ENCODE measurements around the gene ANKRD33B. TPM values are rescaled to one million over a fixed set of nuclear protein-coding genes. Genes with fewer than 3 reads are reported as not detected.
A peak's percentile ranks its signal among the peaks of the same experiment; 100 is the strongest.

The ANKRD33B gene
- total RNA-seq, 1 donor from 2014 or later: 4.0 TPM

DNA sequence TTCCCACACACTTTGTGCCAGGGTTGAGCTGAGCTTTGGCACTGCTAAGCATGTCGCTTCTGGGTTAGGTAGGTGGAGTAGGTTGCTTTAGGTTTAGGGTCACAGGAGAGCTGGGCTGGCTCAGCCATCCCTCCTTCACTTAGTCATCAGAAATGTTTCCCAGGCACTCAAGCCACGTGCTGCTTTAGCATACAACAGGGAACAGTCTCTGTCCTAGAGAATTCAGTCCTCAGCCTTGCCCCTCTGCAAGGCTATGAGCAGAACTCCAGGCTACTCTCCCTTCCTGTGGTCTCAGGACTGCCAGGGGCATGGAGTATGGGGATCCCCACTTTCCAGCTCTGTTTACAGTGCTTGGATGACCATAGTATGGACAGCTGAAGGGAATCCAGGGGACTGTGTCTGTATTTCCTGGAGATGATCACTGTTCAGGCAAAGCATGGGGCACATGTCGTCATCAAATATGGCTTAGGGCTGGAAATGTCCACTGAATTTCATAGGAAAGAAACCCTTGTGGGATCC is 7.5 kb upstream of the ANKRD33B start:
- Mint-ChIP-seq H3K4me3 (ENCODE audit: unreplicated experiment) (no peak overlapping the region), H3K27me3 (ENCODE audit: low read depth) (no peaks in the 10 kb centered on the region), H3K27ac (ENCODE audit: unreplicated experiment) (peak overlapping the region; percentile 89), H3K36me3 (ENCODE audit: low read depth) (no peaks in the 10 kb centered on the region), H3K4me1 (ENCODE audit: low read depth) (peaks cover 58% of the 10 kb centered on the region), H3K9me3 (ENCODE audit: low read depth) (no peaks in the 10 kb centered on the region)
- TF ChIP-seq, protein P1, sequence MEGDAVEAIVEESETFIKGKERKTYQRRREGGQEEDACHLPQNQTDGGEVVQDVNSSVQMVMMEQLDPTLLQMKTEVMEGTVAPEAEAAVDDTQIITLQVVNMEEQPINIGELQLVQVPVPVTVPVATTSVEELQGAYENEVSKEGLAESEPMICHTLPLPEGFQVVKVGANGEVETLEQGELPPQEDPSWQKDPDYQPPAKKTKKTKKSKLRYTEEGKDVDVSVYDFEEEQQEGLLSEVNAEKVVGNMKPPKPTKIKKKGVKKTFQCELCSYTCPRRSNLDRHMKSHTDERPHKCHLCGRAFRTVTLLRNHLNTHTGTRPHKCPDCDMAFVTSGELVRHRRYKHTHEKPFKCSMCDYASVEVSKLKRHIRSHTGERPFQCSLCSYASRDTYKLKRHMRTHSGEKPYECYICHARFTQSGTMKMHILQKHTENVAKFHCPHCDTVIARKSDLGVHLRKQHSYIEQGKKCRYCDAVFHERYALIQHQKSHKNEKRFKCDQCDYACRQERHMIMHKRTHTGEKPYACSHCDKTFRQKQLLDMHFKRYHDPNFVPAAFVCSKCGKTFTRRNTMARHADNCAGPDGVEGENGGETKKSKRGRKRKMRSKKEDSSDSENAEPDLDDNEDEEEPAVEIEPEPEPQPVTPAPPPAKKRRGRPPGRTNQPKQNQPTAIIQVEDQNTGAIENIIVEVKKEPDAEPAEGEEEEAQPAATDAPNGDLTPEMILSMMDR (IDR thresholded peaks at IDR 0.05): no peak
- peak; percentile 13 for DNase-seq (ENCODE audit: low spot score)

DNA sequence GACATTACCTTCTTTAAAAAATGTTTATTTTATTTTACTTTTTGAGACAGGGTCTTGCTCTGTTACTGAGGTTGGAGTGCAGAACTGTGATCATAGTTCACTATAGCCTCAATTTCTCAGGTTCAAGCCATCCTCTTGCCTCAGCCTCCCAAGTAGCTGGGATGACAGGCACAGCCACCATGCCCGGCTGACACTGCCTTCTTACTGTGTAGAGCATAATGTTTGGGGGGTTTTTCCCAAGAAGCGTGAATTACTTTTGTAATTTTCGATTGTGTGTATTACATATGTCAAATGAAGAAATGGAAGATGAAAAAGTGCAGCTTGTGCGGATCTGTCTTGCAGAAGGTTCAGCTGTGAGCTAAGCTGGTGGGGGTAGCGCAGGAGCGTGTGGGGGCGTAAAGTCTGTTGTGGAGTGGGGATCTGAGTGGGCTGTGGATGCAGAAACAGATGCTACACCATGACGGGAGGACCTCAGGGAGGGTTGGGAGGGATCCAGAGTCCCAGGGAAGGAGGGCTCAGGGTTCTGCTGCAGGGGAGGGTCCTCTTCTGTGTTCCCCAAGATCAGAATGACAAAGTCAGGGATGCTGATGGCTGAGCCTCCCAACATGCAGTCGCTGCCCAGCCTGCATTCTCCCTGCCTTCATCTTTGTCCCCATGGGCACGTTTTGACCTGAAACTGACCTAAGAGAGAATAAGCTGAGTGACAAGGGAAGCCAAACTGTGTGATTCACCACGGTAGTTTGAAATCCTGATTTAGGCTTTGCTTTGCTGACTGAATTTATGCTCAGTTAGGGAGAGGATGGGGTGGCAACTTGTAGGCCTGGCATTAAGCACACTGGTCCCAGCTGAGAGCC is 6.8 kb upstream of the ANKRD33B start:
- TF ChIP-seq, protein P1 (IDR thresholded peaks at IDR 0.05): no peak
- Mint-ChIP-seq H3K4me3 (ENCODE audit: unreplicated experiment) (no peak overlapping the region), H3K4me1 (ENCODE audit: low read depth) (peaks cover 51% of the 10 kb centered on the region), H3K9me3 (ENCODE audit: low read depth) (no peaks in the 10 kb centered on the region), H3K27ac (ENCODE audit: unreplicated experiment) (no peak overlapping the region), H3K36me3 (ENCODE audit: low read depth) (no peaks in the 10 kb centered on the region), H3K27me3 (ENCODE audit: low read depth) (no peaks in the 10 kb centered on the region)
- peak; percentile 24 for DNase-seq (ENCODE audit: low spot score)

DNA sequence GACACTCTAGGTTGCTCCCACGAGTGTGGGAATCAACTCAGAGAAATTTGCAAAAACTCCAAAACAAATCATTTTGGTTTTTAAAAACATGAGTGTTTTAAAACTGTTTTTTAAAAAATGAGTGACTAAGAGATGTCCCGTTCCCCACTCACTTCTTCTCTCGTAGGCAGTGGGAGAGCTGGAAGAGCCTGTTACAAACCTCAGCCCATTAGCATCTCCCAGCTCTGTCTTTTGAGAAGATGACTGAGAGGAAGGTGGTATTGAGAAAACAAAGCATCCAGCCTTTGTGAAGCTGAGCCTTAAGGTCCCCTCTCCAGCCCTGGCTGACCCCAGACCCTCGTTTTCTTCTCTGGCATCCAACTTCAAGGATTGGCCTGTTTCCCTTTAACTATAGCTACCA is 4.7 kb upstream of the ANKRD33B start:
- Mint-ChIP-seq H3K27ac (ENCODE audit: unreplicated experiment) (no peak overlapping the region), H3K4me1 (ENCODE audit: low read depth) (peaks cover 35% of the 10 kb centered on the region), H3K9me3 (ENCODE audit: low read depth) (no peaks in the 10 kb centered on the region), H3K4me3 (ENCODE audit: unreplicated experiment) (no peak overlapping the region), H3K36me3 (ENCODE audit: low read depth) (no peaks in the 10 kb centered on the region), H3K27me3 (ENCODE audit: low read depth) (no peaks in the 10 kb centered on the region)
- DNase-seq (ENCODE audit: low spot score): peak; percentile 37
- TF ChIP-seq, protein P1 (IDR thresholded peaks at IDR 0.05): no peak

DNA sequence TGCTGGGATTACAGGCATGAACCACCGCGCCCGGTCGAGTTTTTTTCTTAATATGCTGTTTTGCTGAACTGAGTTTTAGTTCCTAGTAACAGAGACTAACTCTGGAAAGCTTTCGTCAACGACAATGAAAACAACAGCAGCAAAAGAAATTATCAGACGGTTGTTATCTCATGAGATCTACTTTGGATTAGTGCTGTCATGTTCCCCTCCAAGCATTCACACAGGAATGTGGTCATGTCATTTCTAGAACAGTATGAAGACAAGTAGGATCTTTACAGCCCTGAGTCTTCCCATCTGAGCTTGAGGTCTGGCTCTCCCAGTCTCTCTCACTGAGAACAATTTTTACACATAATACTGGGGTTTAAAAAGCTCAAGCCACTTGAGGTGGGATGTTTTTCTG is 4.0 kb upstream of the ANKRD33B start:
- Mint-ChIP-seq H3K27ac (ENCODE audit: unreplicated experiment) (no peak overlapping the region), H3K4me3 (ENCODE audit: unreplicated experiment) (no peak overlapping the region), H3K27me3 (ENCODE audit: low read depth) (no peaks in the 10 kb centered on the region), H3K36me3 (ENCODE audit: low read depth) (no peaks in the 10 kb centered on the region), H3K4me1 (ENCODE audit: low read depth) (peaks cover 33% of the 10 kb centered on the region), H3K9me3 (ENCODE audit: low read depth) (no peaks in the 10 kb centered on the region)
- TF ChIP-seq, protein P1 (IDR thresholded peaks at IDR 0.05): no peak
- DNase-seq (ENCODE audit: low spot score): peak; percentile 4

DNA sequence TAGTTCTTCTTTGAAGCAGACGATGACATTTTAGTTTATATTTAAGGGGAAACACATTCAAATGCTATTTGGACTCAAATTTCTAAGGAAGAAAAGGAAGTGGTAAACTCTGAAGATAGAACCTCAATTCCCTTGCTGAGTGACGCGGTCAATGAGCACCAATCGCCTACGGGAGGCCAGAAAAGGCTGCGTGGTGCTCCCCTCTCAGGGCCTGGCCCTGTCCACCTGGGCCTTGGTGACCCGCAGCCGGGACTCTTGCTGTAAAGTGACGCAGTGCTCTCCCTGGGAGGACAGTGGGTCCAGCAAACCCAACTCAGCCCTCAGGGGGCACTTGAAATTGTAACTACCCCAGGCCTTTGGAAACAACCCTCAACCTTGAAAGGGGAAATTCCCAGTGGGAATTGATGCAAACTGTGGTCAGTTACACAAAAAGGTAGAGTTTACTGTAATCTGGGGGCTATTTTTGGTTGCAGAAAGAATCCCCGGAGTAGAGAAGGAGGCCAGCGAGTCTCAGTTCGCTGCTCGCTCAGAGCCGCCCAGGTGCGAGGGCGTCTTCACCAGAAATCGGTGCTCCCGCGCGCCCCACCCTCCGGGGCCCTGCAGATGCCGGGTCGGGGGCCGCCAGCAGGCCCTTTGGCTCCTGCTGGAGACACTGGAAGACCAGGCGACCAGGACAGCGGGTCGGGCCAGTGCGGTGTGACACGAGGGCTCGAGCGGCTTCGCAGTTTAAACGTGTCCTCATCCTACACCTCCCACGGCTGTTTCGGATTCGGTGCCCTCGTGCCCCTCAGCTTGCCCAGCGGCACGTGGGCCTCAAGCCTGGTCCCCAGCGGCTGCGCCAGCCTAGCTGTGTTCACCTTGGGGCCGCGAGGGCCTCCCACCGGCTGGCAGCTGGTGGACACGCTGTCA is 1.4 kb upstream of the ANKRD33B start:
- H3K36me3 Mint-ChIP-seq (ENCODE audit: low read depth): no peaks in the 10 kb centered on the region
- H3K27ac Mint-ChIP-seq (ENCODE audit: unreplicated experiment): no peak overlapping the region
- TF ChIP-seq, protein P1 (IDR thresholded peaks at IDR 0.05): no peak
- H3K4me3 Mint-ChIP-seq (ENCODE audit: unreplicated experiment): no peak overlapping the region
- H3K4me1 Mint-ChIP-seq (ENCODE audit: low read depth): peaks cover 26% of the 10 kb centered on the region
- H3K9me3 Mint-ChIP-seq (ENCODE audit: low read depth): no peaks in the 10 kb centered on the region
- DNase-seq (ENCODE audit: low spot score): peak; percentile 55
- no peaks in the 10 kb centered on the region for H3K27me3 Mint-ChIP-seq (ENCODE audit: low read depth)

All from chondrocyte (in vitro differentiated cells).